Stimulated activated CD8-positive, alpha-beta memory T cell treated with anti-CD3 and anti-CD28 coated beads, Interleukin-7, amount 100 ng/mL, for 1 hour (primary cell): ENCODE results near the gene SLC39A7.
A peak's percentile ranks its signal among the peaks of the same experiment; 100 is the strongest.

Experiments
- DNase-seq, 2 donors: peaks; one replicate each; pipeline ENCODE4 v3.0.0-alpha.2; 2020; ENCODE audit warnings: low read depth in 2 of 2

The SLC39A7 gene, protein sequence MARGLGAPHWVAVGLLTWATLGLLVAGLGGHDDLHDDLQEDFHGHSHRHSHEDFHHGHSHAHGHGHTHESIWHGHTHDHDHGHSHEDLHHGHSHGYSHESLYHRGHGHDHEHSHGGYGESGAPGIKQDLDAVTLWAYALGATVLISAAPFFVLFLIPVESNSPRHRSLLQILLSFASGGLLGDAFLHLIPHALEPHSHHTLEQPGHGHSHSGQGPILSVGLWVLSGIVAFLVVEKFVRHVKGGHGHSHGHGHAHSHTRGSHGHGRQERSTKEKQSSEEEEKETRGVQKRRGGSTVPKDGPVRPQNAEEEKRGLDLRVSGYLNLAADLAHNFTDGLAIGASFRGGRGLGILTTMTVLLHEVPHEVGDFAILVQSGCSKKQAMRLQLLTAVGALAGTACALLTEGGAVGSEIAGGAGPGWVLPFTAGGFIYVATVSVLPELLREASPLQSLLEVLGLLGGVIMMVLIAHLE

DNA sequence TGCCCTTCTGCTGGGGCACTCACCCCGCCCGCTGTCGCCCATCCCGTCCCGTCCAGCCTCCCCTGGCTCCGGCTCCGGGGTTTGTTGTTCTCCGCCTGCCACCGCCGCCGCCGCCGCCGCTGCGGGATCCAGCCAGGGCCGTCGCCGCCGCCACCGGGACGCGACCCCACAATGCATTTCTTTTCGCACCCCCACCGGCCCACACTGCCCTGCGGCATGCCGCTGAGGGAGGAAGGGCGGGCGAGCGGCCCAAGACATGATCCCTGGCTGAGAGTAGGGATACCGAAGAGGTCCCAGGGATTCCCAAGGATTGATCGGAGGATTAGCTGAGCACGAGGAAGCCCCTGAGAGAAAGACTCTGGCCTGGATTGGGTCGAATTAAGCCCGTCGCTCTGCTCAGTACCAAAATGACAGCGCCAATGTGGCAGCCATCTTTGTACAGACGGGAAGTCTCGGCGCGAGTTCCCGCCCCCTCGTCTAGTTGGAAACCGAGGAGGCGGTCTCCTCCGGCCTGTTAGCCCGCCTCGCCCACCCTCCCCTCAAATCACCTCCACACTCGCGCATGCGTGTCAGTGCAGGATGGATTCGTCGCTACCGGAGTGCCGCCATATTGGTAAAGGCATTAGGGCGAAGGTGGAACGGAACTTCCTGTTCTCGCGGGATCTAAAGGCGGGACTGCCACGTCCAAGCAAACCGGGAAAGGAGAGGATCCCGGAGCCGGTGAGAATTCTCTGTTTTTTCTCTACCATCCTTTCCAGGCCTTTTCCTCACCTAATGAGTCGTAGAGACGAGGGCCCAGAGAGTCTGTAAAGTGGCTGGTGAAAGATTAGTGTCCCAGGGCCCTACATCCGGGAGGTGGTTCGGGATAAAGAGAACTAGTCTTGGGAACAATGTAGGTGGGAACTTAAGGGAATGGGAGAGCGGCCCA, at the start of gene SLC39A7, which contains the start of gene RXRB:
SLC39A7 (plus strand) TSS at position 649 of the 928 bp plus-strand sequence. CDS start 379 bp downstream, outside the sequence.
RXRB (minus strand) TSS at position 447 of the 928 bp plus-strand sequence; CDS start at position 258, 189 bp downstream.
- peak; percentile 96 to 97 for DNase-seq

DNA sequence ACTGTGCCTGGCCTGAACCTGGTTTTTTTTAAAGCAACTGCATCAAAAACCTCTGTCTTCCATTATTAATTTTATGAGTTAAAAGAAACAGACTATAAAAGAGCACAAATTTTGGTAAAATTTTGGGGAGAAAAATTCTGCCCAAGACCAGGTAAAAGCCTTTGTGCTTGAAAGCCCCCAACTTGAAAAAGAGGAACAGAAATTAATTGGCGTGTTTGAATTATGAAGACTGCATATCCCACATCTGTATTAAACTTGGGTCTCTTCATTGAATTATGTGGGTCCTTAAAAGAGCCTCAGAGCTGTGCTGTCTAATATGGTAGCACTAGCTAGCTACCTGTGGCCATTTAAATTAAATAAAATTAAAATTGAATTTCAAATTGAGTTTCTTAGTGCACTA, 49.6 kb upstream of the SLC39A7 start:
- no peak for DNase-seq

DNA sequence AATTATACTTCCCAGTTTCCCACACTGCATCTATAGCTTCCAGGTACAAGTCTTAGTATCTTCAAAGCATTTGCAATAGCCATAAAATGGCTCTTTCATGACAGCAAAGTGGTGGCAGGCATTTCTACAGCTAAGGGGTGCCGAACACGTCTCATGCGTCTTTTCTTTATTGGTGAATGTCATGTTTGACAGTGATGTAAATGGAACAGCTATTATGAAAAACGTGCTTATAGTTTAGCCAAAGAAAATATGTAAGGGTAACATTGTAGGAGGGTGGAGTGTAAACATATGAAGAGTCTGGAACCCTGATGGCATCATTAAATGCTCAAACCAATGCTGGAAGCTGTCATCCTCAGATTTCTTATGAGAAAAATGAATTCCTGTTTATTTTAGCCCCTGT, 46.3 kb upstream of the SLC39A7 start:
- no peak for DNase-seq

DNA sequence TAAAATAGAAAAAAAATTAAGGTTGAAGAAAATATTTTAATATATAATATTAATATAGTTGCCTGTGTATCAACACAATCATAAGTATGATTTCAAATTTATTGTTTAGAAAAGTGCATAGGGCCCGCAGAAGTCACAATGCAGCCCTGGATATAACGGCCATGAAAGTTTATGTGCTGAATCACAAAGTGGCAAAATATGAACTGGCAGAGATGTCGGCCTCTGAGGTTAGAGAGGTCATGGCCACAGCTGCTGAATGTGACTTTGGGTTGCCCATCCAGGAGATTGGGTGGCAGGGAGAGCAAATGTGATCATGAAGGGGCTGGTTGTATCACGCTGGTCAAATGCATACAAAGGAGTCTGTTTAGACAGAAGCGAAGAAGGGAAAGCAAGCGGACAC, 44.1 kb upstream of the SLC39A7 start:
- DNase-seq: no peak

DNA sequence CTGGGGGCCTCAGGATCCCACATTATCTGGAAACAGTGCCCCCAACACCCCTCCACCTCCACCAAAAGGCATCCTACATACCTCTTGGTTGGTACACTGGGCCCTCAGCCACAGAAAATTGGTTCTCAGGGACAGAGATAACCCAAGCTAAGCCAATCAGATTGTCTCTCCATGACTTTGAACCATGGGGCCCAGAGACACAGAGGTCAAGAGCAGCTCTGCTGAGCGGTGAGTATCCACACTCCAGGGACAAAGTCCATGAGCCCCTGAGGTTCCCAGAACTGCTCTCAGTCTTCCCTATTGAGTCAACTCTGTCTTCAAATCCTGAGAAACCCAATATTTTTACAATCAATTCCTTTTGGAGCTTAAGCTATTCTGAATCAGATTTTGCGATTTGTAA, 43.7 kb upstream of the SLC39A7 start:
- DNase-seq: no peak

DNA sequence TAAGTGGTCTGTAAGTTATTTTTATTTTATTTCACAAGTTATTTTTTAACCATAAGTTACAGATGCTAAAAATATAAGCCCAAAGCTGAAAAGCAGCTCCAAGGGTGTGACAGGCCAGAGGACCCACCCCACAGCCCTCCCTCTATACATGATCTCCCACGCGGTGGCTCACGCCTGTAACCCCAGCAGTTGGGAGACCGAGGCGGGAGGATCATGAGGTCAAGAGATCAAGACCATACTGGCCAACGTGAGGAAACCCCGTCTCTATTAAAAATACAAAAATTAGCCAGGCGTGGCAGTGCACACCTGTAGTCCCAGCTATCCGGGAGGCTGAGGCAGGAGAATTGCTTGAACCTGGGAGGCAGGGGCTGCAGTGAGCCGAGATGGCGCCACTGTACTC, 40.6 kb upstream of the SLC39A7 start:
- no peak for DNase-seq

DNA sequence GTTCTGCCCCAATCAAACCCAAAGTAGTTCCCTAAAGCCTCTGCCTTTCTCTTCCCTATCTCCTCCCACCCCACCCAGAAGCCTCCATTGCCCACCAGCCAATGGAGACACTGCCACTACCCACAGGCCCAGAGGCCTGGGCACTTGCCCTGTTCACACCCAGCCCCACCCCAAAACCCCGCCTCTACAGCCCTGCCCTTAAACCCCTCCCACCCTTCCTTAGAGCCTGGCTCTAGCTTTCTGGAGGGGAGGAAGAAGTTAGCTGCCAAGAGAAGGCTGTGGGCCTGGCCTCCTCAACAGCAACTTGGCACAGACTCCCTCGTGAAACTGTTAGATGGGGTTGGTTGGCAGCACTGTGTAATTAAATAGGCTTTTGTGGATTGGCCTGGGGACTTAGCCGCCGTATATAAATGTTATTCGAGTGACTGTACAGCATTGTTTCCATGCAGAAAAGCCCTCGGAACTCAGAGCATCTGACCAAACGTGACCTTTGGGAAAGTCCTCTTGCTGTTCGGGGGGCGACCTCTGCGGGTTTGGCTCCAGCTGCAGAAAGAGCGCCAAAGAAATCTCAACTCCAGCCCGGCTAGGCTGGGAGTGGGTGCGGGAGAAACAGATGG, 39.8 kb upstream of the SLC39A7 start:
- DNase-seq: no peak

DNA sequence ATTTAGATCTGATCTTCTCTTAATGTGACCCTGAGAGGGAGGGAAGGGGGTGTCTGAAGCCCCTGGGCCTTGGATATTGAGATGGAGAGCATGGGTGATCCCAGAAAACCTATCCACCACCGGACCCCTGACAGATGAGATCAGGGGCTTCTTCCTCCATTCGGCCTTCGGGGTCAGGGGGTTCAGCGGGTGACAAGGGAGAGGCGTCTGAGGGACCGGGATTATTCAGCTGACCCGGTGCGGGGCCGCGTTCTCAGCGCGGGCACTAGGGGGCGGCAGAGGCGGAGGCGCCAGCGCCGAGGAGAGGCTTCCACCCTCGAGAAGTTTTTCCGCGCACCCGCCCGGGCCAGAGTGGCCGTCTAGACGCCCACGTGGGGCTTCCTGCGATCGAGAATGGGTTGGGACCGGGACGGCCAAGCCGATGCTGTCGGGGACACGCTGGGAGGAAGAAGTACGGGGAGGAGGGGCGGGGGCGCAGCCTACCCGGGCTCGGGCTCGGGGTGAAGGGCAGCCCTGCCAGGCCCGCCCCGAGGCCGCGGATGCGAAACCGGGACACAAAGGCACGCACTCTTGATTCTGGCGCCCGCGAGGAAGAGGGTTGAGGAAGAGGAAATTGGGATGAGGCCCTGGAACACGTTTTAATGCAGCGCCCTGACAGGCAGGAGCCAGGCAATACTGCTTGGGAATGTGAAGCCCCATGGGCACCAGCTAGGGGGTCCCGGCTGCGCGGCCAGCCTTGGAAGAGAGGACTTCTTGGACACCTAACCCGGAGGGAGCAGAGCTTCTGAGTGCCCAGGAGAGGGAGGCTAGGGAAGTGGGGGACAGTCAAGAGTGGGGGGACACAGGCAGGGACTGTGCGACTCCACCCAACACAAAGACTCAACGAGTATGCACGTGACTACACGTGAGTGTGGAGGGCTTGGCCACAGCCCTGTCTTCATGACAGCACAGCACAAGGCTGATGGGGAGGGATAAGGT, 39.0 kb upstream of the SLC39A7 start:
- DNase-seq: peak; percentile 77

DNA sequence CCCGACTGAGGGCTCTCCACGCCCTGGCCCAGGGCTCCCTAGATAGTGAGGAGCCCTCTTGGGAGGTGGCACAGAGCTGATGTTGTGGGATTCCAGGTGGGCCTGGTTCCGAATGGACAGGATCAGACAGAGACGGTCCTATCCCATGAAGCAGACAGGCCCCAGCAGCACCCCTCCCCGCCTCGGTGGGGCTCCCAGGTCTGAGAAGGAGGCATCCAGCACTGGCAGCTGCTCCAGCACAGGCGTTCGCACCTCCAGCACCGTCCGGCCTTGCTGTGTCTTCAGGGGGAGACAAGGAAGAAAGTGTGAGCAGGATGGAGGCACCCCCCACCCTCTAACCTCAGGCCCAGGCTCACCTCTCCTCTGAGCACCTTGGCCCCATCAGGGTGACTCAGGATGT, 37.1 kb upstream of the SLC39A7 start:
- DNase-seq: no peak

DNA sequence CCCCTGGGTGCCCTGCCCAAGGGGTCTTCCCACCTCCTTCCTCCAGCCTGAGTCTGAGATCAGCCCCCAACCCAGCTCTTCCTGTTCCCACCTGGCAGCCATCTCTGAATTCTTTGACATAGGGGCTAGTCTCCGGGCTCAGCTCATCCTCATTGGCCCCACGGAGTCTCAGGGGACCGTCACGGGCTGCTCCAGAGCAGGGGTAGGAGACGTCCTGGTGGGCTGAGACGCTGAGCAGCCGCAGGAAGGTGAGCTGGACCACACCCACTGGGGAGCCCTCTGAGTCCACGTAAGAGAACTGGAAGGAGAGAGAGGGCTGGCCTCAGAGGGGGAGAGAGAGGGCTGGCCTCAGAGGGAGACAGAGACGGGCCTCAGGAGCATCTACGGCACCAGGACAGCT, 36.5 kb upstream of the SLC39A7 start:
- no peak for DNase-seq

DNA sequence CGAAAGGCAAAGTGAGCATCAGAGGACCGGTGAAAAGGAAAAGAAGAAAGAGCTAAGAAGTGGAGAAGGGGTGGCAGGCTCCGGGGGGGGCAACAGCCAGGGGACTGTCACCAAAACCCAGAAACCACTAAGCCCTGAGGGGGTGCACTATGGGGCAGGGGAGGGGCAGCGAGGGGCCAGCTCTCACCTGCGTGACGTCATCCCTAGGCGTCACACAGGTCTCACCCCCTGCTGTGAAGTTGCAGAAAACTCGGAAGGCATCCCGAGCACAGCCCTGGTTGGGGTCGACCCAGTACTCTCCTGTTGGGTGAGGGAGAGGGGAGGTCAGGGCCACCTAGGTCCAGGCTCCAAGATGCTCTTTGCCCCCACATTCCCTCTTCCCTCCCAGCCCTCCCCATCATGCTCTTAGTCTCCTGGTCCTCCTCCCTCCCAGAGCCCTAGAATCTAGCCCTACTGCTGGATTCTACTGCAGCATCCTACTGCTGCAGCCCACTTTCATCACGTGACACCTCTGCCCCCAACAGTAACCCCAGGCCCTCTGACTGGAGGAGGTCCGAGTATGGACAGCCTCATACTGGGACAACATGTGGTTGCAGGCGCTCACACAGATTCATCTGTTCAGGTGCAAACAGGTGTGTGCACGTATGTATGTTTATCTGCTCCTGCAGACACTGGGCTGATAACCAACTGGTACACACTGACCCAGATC, 35.8 kb upstream of the SLC39A7 start:
- DNase-seq: no peak

DNA sequence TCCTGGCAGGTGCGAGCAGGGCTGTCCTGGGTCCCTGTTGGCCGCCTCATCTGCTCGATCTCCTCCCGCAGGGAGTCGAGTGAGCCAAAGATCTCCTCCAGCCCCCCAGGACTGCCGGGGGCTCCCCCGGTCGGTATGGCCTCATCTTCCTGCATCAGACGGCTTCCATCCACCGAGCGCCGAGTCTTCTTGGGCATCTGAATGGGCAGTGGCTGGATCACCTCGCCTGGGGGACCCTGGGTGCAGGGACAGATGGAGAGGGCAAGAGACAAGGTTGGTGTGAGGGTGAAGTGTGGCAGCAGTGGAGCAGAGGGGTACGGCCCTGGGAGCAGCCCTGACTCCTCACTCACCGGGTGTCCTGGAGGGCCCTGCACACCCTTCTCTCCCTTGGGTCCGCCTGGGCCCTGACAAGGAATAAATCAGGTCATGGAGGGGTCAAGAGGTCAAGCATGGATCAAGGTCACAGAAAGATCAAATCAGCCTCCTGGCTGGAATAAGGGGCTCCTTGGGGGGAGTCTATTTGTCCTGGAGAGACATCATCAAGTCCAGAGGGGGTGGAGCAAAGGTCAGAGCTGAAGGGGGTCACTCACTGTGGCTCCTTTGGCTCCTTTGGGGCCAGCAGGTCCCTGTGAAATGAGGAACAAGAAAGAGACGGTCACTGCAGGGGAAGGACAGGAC, 34.9 kb upstream of the SLC39A7 start:
- no peak for DNase-seq

DNA sequence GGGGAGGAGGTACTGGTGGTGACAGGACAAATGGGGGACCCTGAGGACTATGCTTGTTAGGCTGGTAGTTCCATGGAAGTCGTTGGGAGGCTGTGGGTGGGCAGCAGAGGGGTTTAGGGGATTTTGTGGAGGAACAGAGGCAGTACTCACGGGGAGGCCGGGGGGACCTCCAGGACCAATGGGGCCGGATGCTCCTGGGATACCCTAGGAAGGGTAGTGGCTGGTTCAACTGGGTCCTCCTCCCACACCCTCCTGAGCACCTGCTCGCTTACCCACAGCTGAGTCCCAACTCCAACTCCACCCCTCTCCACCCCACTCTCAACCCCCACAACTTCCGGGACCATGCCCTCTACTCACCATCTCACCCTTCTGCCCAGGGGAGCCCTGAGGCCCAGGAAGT, 34.3 kb upstream of the SLC39A7 start:
- DNase-seq: no peak

DNA sequence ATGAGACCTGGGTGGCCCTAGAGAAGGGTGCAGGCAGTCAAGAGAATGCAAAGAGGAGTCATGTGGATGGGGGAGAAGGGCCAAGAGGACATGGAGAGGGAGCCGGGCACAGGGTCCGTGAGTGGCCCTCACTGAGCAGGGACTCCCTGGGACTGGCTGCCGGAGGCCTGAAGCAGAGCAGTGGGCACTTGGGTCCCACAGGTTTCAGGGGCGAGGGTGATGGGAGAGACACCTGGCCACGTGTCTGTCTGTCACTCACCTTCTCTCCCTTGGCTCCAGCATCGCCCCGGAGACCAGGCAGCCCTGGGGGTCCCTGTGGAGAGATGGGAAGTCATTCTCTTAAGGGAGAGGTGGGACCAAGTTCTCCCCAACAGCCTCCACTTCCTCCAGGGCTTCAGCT, 33.9 kb upstream of the SLC39A7 start:
- no peak for DNase-seq

DNA sequence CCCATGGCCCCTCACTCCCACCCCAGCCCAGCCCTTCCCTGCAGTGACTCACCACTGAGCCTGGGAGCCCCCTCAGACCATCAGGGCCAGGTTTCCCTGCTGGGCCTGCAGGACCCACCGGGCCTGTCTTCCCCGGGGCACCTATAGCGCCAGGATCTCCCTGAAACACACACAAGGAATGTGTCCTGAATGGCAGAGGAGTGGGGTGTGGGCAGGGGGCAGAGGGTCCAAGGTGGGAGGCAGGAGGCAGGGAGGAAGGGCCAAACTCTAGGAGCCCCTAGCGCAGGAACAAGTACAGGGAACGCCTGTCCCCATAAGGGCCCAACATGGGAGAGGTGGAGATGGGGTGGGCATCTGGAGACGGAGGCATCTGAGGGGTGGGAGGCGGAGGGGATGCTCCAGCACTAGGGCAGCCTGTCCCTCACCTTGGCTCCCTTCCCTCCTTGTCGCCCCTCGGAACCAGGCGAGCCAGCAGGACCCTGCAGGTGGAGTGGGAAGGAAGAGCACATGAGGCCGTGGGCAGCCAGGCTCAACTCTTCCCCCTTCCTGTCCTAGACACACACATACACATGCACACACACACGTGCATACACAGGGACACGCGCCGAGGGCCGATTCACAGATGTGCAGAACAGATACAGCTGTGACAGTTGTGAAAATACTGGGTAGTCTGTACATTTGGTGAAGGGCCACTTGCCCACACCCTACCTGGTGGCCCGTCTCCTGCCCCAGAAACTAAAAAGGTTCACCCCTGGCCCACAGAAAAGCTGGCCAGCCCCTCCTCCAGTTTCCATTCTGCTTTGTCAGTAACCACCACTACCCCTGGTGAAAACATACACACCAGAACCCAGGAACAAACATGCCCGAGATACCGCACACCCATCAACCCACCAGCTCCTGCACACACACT, 33.0 kb upstream of the SLC39A7 start:
- DNase-seq: no peak

DNA sequence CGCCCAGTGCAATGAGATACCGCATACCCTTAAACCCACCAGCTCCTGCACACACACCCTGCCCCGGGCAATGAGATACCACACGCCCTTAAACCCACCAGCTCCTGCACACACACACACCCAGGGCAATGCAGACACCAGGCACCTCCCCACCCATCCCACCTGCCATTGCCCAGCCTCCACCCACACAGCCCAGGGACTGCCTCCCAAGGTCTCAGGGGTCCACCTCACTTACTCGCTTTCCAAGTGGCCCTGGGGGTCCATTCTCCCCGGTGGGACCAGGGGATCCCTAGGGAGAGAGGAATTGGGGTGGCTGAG, 32.4 kb upstream of the SLC39A7 start:
- DNase-seq: no peak

DNA sequence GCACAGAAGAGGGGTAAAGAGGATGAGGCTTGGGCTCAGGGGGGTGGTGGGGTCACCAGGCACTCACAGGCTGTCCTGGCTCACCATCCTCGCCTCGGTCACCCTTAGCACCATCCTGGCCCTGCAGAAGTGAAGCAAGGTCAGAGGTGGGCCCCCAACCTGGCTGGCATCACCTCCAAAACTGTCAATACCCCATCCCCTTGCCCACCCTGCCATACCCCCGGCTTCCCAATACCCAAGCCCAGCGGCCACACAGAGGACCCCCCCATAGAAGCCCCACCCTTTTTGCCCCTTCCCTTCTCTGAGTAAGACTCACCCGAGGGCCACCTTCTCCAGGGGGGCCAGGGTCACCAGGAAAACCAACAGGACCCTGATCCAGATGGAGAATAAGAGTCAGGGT, 32.0 kb upstream of the SLC39A7 start:
- DNase-seq: no peak

DNA sequence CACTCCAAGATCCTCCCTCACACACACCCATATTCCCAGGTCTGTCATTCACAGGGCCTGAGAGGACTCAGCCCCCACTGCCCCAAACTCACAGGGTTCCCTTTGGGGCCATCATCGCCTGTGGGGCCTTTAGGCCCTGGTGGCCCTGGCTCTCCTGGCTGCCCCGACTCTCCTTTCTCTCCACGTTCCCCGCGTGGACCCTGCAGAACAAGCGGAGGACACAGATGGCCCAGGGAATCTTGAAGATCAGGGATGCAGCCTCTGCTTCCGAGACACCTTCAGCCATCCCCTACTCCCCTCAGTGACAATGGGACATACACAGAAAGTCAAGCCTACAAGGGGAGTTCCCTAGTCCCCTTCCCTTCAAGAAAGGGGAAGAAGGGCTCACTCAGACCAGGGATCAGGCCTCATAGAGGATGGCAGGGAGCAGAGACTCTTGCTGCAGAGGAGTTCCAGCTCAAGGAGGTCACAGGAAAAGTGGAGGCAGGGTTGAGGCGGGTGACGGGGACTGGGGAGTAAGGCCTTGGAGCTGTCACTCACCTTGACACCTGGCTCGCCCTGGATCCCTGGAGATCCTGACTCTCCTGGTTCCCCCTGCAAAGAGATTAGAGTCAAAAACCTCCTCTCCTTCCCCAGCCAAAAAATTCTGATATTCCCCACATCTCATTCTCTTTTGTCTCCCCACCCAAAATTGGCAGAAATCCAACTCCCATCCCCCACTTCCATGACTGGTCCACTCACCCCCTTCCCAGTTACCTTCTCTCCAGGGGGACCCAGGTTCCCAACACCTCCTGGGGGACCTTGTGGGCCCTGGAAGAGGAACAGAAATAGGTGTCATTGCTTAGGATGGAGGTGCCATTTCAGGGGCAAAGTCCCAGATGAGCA, 31.1 kb upstream of the SLC39A7 start:
- DNase-seq: no peak
